CD4-positive, CD25-positive, alpha-beta regulatory T cell (primary cell): ENCODE data around the gene TDRD10. TPM values are rescaled to one million over a fixed set of nuclear protein-coding genes. Genes with fewer than 3 reads are reported as not detected.

Source experiments
- ATAC-seq, 2 donors: fragments of 150-1000 bp; cut with Tn5 transposase; one replicate each; pipeline ENCODE4 v1.10.0; 2021; ENCODE audit warnings: low read depth in 2 of 2, moderate number of reproducible peaks in 2 of 2, moderate library complexity in 1 of 2
- DNase-seq, 3 donors: peaks; one replicate each; pipeline versions ENCODE4 v3.0.0 to v3.0.0-alpha.2; 2012 to 2022; ENCODE audit warnings: mixed read lengths in 1 of 3
- H3K27ac ChIP-seq: one replicate; pipeline ENCODE4 v1.7.0; 2013; ENCODE audit warnings: mild to moderate bottlenecking, low read length; ENCODE audit not compliant: insufficient read depth, poor library complexity, severe bottlenecking
- H3K27me3 ChIP-seq: one replicate; pipeline ENCODE4 v1.7.0; 2013; ENCODE audit warnings: low read length; ENCODE audit not compliant: control insufficient read depth, insufficient read depth
- H3K36me3 ChIP-seq: one replicate; pipeline ENCODE4 v1.7.0; 2013; ENCODE audit warnings: mild to moderate bottlenecking, low read length, moderate library complexity; ENCODE audit not compliant: control insufficient read depth, insufficient read depth
- H3K4me1 ChIP-seq: 2 replicates; pipeline ENCODE4 v1.7.0; 2013; ENCODE audit warnings: mild to moderate bottlenecking, low read length; ENCODE audit not compliant: insufficient read depth, control insufficient read depth, poor library complexity, severe bottlenecking
- H3K4me3 ChIP-seq: one replicate; pipeline ENCODE4 v1.7.0; 2013; ENCODE audit warnings: low read depth, mild to moderate bottlenecking, low read length, moderate library complexity
- H3K9me3 ChIP-seq, 2 experiments: 1 replicate in 1 of 2; 2 replicates in 1 of 2; pipeline ENCODE4 v1.7.0; 2013; ENCODE audit warnings: low read length in 2 of 2, mild to moderate bottlenecking in 1 of 2, moderate library complexity in 1 of 2; ENCODE audit not compliant: control insufficient read depth in 2 of 2
- H3K27ac Mint-ChIP-seq, 3 donors: one replicate each; pipeline ENCODE4 v1.8.0; 2020 to 2022; ENCODE audit warnings: mild to moderate bottlenecking in 3 of 3, mixed read lengths in 3 of 3, moderate library complexity in 2 of 3
- H3K27me3 Mint-ChIP-seq: one replicate; pipeline ENCODE4 v1.8.0; 2022; ENCODE audit warnings: mild to moderate bottlenecking, mixed read lengths
- H3K36me3 Mint-ChIP-seq: one replicate; pipeline ENCODE4 v1.8.0; 2020; ENCODE audit warnings: mixed read lengths
- H3K4me1 Mint-ChIP-seq, 4 donors: one replicate each; pipeline ENCODE4 v1.8.0; 2020 to 2022; ENCODE audit warnings: mixed read lengths in 4 of 4, mild to moderate bottlenecking in 1 of 4
- H3K4me3 Mint-ChIP-seq, 4 donors: one replicate each; pipeline ENCODE4 v1.8.0; 2020 to 2022; ENCODE audit warnings: mild to moderate bottlenecking in 4 of 4, mixed read lengths in 4 of 4, moderate library complexity in 3 of 4
- H3K9me3 Mint-ChIP-seq, 7 donors: one replicate each; pipeline ENCODE4 v1.8.0; 2020 to 2022; ENCODE audit warnings: mixed read lengths in 7 of 7, mild to moderate bottlenecking in 3 of 7, moderate library complexity in 2 of 7
- polyA plus RNA-seq, 4 donors: library from polyadenylated mRNA; unstranded; fragments of 300-500 nt; fragmentation: Illumina TruSeq; gene quantifications; one replicate each; pipeline ENCODE4 v1.2.3, GENCODE V29; 2021
- total RNA-seq: library from RNA; stranded (reverse); gene quantifications from one replicate; pipeline ENCODE4 v1.2.3, GENCODE V29; 2022

Gene TDRD10
- total and polyA plus RNA-seq, 5 donors from 2014 or later: not detected

DNA sequence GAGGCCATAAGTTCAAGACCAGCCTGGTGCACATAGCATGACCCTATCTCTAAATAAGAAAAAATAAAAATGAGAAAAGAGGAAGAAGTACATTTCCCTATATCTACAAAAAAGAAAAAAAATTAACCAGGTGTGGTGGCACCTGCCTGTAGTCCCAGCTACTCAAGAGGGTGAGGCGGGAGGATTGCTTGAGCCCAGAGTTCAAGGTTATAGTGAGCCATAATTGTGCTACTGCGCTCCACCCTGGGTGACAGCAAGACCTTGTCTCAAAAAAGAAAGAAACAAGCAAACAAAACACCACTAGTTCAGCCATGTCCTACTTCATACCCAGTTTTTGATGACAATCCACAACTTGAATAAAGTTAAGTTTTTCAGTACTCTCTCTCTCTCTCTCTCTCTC, 30.7 kb upstream of the TDRD10 start:
- peaks cover 12 to 41% (median 26%) of the 10 kb centered on the region in 4 donors for H3K4me1 Mint-ChIP-seq
- H3K27me3 ChIP-seq: no peaks in the 10 kb centered on the region
- no peak overlapping the region for H3K27ac ChIP-seq
- H3K36me3 Mint-ChIP-seq: peaks cover 10% of the 10 kb centered on the region
- DNase-seq (no peak), ATAC-seq (no peak)
- H3K9me3 ChIP-seq: no peaks in the 10 kb centered on the region
- H3K4me3 ChIP-seq: no peak overlapping the region
- peak overlapping the region in 1 of 4 donors; percentile 56 for H3K4me3 Mint-ChIP-seq
- H3K36me3 ChIP-seq: peaks cover 3% of the 10 kb centered on the region
- no peaks in the 10 kb centered on the region for H3K9me3 Mint-ChIP-seq
- H3K27me3 Mint-ChIP-seq: no peaks in the 10 kb centered on the region
- H3K27ac Mint-ChIP-seq: peak overlapping the region; percentile 23 to 59 (median 41)
- H3K4me1 ChIP-seq: peaks cover 27% of the 10 kb centered on the region

DNA sequence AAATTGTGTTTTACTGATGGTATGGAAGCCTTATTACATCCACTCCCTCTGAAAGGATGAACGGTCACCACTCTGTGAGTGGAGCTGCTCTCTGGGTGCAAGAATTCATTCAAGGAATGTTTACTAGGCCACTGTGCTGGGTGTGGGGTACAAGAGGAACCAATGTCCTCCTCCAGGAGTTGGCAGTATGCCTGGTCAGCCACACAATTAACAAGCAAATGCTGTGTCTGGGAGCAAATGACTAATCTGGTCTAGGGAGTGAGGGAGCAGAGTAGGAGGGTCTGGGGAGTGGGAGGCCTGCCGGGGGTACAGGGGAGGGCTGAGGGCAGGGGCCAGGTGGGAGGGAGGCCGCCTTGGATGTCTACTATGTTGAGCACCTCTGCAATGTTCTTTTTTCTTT, 27.2 kb upstream of the TDRD10 start:
- Histone ChIP-seq H3K27ac (no peak overlapping the region), H3K36me3 (peaks cover under 1% of the 10 kb centered on the region), H3K27me3 (no peaks in the 10 kb centered on the region), H3K9me3 (no peaks in the 10 kb centered on the region), H3K4me3 (no peak overlapping the region), H3K4me1 (peaks cover 4% of the 10 kb centered on the region)
- Mint-ChIP-seq H3K27me3 (no peaks in the 10 kb centered on the region), H3K27ac (peak overlapping the region in 1 of 3 donors; percentile 60), H3K4me1 (peaks cover 6 to 24% (median 15%) of the 10 kb centered on the region in 4 donors), H3K36me3 (no peaks in the 10 kb centered on the region), H3K9me3 (no peaks in the 10 kb centered on the region), H3K4me3 (no peak overlapping the region)
- DNase-seq (no peak), ATAC-seq (no peak)

DNA sequence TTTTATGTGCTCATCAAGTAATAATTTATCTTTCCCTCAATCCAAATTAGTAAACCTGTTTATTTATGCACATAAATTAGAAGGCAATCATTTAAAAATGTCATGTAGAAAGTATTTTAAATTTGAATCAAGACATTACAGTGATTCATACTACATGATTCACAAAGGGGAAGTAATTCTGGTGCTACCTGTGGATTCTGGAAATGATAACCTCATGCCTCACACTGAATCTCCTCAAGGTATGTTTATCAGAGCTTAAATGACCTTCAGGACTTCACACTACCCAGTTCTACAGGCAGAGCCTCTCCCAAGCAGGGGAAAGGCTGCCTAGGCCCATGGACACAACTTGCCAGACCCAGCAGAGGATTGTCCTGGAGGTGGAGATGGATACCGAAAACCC, 25.2 kb upstream of the TDRD10 start:
- H3K27ac Mint-ChIP-seq: peak overlapping the region in 1 of 3 donors; percentile 22

DNA sequence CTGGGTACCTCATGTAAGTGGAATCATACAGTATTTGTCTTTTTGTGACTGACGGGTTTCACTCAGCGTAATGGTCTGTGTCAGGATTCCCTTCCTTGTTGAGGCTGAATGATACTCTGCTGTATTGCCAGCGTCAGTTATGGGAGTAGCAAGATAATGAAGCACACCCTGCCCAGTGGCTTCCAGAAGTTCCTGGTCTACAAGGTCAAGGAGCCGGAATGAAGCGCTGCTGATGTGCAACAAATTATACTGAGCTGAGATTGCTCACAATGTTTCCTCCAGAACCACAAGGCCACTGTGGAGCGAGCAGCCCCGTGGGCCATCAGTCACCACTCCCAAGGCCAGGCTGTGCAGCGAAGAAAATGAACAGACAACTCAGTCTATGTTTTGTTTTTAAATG, 24.0 kb upstream of the TDRD10 start:
- peaks cover 8 to 22% (median 13%) of the 10 kb centered on the region in 4 donors for H3K4me1 Mint-ChIP-seq
- DNase-seq (no peak), ATAC-seq (no peak)
- no peaks in the 10 kb centered on the region for H3K27me3 ChIP-seq
- H3K9me3 Mint-ChIP-seq: no peaks in the 10 kb centered on the region
- no peak overlapping the region for H3K27ac Mint-ChIP-seq
- H3K27ac ChIP-seq: no peak overlapping the region
- no peak overlapping the region for H3K4me3 ChIP-seq
- H3K4me1 ChIP-seq: peaks cover 4% of the 10 kb centered on the region
- no peak overlapping the region for H3K4me3 Mint-ChIP-seq
- H3K27me3 Mint-ChIP-seq: peaks cover 2% of the 10 kb centered on the region
- H3K9me3 ChIP-seq: no peaks in the 10 kb centered on the region
- H3K36me3 Mint-ChIP-seq: no peaks in the 10 kb centered on the region
- H3K36me3 ChIP-seq: no peaks in the 10 kb centered on the region

More for the DNA sequence above, 25.2 kb upstream of the TDRD10 start:
- H3K36me3 ChIP-seq: no peaks in the 10 kb centered on the region
- no peaks in the 10 kb centered on the region for H3K27me3 Mint-ChIP-seq
- ATAC-seq (no peak), DNase-seq (no peak)
- peaks cover 4% of the 10 kb centered on the region for H3K4me1 ChIP-seq
- no peak overlapping the region for H3K4me3 Mint-ChIP-seq
- H3K4me3 ChIP-seq: no peak overlapping the region
- peaks cover 8 to 22% (median 13%) of the 10 kb centered on the region in 4 donors for H3K4me1 Mint-ChIP-seq
- H3K36me3 Mint-ChIP-seq: no peaks in the 10 kb centered on the region
- H3K27ac ChIP-seq: no peak overlapping the region
- no peaks in the 10 kb centered on the region for H3K27me3 ChIP-seq
- H3K9me3 ChIP-seq: no peaks in the 10 kb centered on the region
- H3K9me3 Mint-ChIP-seq: no peaks in the 10 kb centered on the region

DNA sequence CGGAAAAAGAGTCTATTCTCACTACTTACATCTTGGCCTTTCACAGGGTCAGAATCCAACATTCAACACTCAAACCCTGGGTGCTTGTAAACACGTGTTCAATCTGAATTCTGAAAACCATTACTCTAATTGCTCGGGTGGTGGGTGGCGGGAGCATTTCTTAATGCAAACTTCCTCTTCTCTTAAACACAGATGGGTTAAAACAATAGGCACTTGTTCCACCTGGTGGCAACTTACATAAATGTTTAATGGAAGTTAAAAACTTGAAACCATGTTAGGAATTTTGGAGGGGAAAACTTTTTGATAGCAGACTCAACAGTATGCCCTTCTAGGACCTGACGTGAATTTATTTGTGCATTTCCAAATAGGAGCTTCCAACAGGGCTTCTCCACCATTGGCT, 23.4 kb upstream of the TDRD10 start:
- Histone ChIP-seq H3K9me3 (no peaks in the 10 kb centered on the region), H3K4me1 (peaks cover 4% of the 10 kb centered on the region), H3K27me3 (peaks cover 4% of the 10 kb centered on the region), H3K36me3 (no peaks in the 10 kb centered on the region), H3K4me3 (no peak overlapping the region), H3K27ac (no peak overlapping the region)
- H3K27ac Mint-ChIP-seq: peak overlapping the region in 2 of 3 donors; percentile 2 to 77
- ATAC-seq: no peak
- peaks cover 5% of the 10 kb centered on the region for H3K27me3 Mint-ChIP-seq
- H3K4me3 Mint-ChIP-seq: peak overlapping the region in 1 of 4 donors; percentile 66
- no peaks in the 10 kb centered on the region for H3K9me3 Mint-ChIP-seq
- DNase-seq: peak in 1 of 3 donors; percentile 70
- no peaks in the 10 kb centered on the region for H3K36me3 Mint-ChIP-seq
- H3K4me1 Mint-ChIP-seq: peaks cover 8 to 22% (median 13%) of the 10 kb centered on the region in 4 donors

DNA sequence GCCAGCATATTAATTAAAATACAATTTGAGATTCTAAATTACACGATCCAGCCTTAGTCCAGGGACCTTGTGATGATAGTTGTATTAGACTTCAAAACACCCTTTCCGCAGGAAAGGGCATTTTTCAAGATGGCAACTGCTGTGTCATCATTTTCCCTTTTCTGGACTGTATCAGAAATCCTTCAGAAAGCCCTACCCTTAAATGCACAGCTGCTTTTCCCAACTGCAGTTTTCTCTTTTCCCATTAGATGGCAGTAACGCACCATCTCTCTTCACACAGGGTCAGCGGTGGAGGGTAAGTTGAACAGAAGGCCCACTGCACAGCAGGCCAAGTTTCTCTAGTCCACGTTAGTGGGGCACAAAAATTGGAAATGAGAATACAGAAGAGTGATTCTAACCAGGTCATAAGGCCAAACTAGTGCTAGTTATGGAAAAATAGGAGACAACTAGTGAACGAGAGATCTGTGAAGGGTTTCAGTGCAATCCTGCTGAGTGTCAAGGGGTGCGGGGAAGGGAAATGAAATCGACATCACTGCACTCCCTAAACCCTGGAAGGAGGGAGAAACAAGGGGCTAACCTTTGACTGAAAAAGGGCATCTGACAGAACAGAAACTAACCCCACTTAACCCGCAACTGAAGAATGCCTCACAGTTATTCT, 22.1 kb upstream of the TDRD10 start:
- ATAC-seq: peak; percentile 71 to 79
- DNase-seq: peak; percentile 45 to 77 (median 72)
- Mint-ChIP-seq H3K27ac (no peak overlapping the region), H3K36me3 (no peaks in the 10 kb centered on the region), H3K9me3 (no peaks in the 10 kb centered on the region), H3K27me3 (peaks cover 5% of the 10 kb centered on the region), H3K4me1 (peaks cover 8 to 22% (median 13%) of the 10 kb centered on the region in 4 donors), H3K4me3 (no peak overlapping the region)
- H3K9me3 ChIP-seq: no peaks in the 10 kb centered on the region
- H3K27me3 ChIP-seq: peaks cover 4% of the 10 kb centered on the region
- no peaks in the 10 kb centered on the region for H3K36me3 ChIP-seq
- H3K27ac ChIP-seq: no peak overlapping the region
- H3K4me3 ChIP-seq: no peak overlapping the region
- H3K4me1 ChIP-seq: peaks cover 4% of the 10 kb centered on the region

DNA sequence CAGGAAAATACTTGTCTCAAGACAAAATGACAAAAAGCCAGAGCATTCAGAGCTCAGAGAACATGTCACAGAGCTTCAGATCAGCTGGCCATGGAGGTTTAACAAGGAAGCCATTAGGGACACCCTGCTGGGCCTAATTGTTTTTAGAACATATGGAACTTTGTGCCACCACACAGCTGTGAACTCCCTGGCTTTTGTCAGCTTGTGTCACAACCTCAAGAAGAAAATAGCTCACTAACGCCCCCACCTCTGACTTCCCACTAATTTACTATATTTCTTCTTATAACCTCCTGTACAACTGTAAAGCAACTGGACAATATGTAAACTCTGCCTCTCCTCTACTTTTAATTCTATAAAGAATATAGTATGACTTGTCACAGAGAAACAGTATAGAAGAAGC, 21.0 kb upstream of the TDRD10 start:
- H3K36me3 Mint-ChIP-seq: no peaks in the 10 kb centered on the region
- ATAC-seq: no peak
- Histone ChIP-seq H3K36me3 (no peaks in the 10 kb centered on the region), H3K27ac (no peak overlapping the region), H3K9me3 (no peaks in the 10 kb centered on the region), H3K4me1 (peaks cover 4% of the 10 kb centered on the region), H3K27me3 (peaks cover 4% of the 10 kb centered on the region), H3K4me3 (no peak overlapping the region)
- peaks cover 0 to 2% (median 0%) of the 10 kb centered on the region in 7 donors for H3K9me3 Mint-ChIP-seq
- no peak for DNase-seq
- H3K4me1 Mint-ChIP-seq: peaks cover 8 to 22% (median 13%) of the 10 kb centered on the region in 4 donors
- peak overlapping the region in 1 of 3 donors; percentile 18 for H3K27ac Mint-ChIP-seq
- H3K27me3 Mint-ChIP-seq: peaks cover 5% of the 10 kb centered on the region
- H3K4me3 Mint-ChIP-seq: no peak overlapping the region
